Measurements from ENCODE around the gene C5orf34.
"Not testable (repeated sequence)": the region's sequence is repeated elsewhere in the genome, so short reads cannot be mapped to it uniquely, and the experiment has no call there.

C5orf34 gene

DNA sequence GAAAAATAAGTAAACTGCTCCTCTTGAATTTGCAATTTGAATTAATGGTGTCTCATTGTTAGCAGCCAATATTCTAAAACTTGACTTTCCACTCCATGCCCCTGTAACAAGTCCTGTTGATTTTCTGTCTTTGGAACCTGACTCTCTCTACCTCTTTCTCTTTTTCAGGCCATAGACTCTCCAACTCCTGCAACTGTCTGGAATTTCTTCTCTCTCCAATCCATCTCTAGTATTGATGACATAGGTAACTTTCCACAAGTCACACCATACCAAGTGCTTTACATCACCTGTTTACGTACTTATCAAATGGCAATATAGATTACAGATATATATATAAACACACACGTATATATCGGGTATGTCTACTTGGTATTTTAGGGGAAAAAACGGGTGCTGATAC is 923 bp downstream of the C5orf34 start:
- DNase-seq (ENCODE audit: low spot score): no peak

DNA sequence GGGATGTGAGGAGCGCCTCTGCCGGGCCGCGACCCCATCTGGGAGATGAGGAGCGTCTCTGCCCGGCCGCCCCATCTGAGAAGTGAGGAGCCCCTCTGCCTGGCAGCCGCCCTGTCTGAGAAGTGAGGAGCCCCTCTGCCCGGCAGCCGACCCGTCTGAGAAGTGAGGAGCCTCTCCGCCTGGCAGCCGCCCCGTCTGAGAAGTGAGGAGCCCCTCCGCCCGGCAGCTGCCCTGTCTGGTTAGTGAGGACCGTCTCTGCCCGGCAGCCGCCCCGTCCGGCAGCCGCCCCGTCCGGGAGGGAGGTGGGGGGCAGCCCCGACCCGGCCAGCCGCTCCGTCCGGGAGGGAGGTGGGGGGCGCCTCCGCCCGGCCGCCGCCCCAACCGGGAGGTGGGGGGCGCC is 3.9 kb downstream of the C5orf34 start:
- DNase-seq (ENCODE audit: low spot score): not testable (repeated sequence)

DNA sequence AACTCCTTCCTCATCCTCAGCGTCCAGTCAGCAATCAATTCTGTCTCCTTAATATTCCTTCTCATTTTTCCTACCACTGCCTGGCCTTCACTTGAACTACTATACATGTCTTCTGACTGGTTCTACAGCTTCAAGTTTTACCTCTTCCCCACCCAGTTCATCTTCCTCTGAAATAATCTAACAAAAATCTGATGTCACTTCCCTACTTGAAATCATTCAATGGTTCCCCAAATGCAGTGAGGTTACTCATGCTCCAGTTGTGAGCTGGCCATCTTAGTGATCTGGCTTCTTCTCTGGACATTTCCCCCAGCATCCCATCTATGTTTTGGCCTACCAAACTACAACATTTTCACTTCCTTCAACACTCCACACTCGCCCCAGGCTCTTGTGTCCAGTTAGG is 16.4 kb downstream of the C5orf34 start:
- DNase-seq (ENCODE audit: low spot score): no peak

DNA sequence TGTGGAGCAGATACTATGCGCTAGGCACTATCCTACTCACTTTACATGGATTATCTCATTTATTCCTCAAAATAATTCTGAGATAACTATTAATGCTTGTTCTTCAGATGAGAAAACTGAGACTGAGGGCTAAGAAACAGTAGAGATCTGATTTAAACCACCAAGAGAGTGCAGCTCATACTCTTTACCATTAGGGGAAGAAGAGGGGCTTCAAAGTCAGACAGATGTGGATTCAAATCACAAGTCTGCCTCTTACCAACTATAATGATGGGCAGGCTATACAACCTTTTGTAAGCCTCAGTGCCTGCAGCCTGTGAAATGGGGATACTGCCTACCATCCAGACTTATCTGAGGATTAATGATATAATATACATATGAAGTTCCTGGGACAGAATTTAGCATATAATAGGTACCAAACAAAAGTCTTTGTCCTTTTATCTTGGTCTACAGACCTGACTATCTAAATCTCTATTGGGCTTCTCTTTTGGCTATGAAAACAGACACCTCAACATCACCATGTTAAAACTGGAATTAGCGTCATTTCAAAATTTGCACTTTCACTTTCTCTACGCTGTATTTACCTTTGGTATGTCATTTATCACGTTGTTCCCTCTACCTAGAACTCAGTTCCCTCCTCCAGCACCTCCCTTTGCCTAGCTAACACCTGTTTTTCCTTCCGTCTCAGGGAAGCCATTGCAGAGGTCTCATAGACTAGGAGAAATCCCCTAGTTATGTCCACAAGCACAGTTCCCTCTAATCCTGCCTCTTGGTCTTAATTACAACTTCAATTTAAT is 17.4 kb downstream of the C5orf34 start:
- DNase-seq (ENCODE audit: low spot score): no peak

DNA sequence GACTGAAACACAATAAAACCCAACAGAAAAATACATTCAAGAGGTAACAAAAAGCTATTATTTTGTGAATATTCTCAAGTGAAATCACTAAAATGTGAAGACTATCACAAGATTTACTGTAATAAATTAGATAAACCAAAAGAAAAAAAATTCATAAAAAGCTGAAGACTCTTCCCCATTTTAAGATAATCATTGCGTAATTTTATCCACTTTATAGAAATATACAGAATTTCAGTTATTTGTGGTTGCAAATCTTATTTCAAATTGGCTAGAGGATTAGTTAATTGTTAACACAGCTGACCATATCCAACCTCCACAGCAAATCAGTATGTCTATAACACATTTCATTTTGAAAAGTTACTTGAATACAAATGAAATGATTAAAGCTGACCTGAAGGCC is 23.6 kb downstream of the C5orf34 start:
- DNase-seq (ENCODE audit: low spot score): no peak

DNA sequence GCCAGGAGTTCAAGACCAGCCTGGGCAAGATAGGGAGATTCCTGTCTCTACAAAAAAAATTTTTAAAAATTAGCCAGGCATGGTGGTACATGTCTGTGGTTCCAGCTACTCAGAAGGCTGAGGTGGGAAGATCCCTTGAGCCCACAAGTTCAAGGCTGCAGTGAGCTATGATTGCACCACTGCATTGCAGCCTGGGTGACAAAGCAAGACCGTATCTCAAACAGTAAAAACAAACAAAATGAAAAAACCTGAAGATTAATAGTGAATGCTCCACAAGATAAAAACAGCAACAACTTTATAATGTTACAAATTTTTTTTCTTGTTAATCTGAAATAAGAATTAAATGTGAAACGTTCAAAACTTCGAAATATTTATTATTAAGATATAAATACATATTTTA is 28.6 kb downstream of the C5orf34 start:
- no peak for DNase-seq (ENCODE audit: low spot score)

DNA sequence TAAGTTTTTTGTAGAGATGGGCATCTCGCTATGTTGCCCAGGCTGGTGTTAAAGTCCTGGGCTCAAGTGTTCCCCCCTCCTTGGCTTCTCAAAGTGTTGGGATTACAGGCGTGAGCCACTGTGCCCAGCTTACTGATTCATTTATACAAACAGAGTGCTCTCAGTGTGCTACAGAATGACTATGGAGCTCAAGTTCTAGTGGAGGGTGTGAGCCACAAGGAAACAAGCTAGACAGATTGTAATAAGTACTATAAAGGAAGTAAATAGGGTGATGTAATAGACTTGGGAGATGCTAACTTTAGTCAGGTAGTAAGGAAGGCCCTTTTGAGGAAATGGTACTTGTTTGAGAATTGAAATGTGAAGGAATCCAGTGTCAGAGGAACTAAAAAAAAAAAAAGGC is 29.5 kb downstream of the C5orf34 start:
- DNase-seq (ENCODE audit: low spot score): no peak

DNA sequence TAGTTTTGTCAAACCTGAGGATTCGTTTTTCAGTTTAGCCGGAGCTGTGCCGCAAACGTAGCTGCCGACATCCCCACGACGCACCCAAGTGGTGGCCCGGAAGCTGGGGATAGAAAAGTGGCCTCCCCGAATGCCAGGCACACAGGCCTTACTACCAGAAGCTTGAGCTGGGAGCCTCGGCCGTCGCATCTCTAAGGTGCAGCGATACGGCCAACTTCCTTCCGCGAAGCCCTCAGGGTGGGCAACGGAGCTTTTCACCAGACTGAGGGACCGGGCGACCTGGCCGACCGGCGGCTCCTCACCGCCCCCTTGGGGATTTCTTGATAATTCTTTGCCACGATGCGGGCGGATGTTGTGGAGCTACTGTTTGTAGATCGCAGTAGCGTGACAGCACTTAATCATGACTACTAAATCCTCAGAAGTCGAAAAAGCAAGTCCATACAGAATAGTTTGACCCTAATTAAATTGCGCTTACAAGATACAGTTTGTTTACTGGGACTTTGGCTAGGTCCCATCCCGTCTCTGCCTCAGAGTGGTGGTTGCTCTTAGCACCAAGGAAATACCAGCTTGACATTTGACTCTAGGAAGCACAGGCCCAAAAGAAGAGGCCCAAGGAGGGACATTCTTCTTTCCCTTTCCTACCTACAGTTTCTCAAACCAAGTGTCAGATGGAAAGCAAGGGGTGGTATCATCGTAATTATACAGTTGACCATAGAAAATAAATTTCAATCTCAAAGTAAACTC is 30.7 kb downstream of the C5orf34 start:
- DNase-seq (ENCODE audit: low spot score): peak; percentile 89

DNA sequence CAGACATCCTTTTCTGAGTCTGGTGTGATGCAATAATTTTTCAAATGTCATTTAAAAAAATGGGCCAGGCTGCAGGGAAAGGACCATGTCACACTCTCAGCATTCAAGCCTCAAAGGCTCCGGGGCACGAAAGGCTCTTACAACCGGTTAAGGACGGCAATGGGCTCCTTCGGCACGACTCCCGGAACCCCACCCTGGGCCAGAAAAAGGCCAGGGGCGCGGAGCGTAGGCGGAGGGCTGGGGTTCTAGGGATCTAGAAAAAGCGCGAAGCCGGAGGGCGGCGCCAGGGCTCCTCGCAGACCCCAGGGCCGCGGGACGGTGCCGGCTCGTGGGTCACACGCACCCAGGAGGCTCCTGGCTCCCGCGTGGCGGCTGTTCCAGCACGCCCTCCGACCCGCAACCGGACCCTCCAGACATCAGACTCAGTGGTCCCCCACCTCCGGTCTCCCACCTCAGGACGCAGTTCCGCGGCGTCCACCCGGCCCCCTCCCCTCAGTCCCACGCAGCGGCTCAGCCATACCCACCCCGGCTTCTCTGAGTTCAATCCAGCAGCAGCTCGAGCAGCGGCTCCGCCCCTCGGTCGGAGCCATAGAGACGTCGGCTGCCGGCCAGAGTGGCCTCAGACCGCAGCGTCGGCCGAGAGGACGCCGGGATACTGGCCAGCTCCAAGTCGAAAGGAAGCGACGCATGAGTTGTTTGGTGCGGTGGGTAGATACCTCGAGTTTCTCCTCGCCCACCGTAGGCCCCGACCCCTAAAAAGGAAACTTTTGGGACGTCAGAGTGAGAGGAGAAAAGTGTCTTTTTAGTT is 31.4 kb downstream of the C5orf34 start, which contains the start of gene TMEM267:
TMEM267 (minus strand) TSS at position 568 of the 808 bp plus-strand sequence. CDS start 29,896 bp downstream, outside the sequence.
- DNase-seq (ENCODE audit: low spot score): peak; percentile 93

DNA sequence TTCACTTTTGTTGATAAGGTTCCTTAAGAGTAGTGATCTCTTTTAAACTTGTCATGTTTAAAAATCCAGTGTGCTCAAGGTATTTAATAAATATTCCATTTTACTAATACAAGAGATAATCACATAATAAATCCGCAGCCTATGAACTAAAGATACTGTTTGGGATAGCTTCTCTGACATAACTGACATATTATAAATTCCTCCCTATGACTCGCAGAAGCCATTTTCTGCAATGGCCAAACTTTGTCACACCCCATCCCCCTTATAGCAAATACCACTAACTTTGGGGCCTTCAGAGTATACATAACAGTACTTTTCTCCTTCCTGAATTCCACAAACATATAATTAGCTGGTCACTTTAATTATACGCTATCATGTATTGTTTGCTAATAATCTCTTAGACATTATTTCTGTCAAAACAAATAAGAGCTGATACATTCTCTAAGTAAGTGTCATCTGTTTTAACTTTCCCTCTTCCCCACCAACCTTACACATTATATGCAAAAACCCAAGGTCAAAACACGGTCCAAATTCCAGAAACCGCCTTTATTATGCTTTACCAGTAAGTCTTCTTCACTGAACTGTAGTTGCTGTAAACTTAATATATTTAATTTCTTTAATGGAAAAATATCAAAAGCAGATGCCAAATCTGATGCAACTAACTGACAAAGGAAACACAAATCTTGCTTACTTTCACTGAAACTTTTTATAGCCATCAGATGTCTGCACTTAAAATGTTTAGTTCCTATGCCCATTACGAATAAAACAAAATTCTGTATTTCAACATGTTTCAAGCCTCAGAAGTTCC is 32.3 kb downstream of the C5orf34 start:
- DNase-seq (ENCODE audit: low spot score): peak; percentile 54

DNA sequence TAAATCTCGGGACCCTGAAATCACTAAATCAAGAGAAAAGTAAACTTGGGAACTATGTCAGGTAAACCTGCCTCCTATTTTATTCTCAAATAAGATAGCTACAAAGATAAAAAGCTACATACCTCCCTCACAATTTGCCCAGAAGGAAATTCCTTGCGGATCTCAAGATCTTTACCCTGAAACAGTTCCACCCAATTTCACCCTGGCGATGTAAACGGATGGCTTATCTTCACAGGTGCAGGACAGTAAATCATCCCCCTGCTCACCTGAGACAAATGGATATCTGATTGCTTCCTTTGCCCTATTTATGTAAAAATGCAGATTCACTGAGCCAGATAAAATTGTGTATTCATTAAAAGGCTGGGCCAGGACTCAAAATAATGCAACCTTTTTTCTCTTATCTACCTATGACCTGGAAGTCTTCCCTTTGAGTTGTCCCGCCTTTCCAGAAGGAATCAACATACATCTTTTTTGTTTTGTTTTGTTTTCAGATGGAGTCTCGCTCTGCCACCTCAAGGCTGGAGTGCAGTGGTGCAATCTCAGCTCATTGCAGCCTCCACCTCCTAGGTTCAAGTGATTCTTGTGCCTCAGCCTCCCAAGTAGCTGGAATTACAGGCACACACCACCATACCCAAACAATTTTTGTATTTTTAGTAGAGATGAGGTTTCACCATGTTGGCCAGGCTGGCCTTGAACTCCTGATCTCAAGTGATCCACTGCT is 45.1 kb downstream of the C5orf34 start:
- no peak for DNase-seq (ENCODE audit: low spot score)

DNA sequence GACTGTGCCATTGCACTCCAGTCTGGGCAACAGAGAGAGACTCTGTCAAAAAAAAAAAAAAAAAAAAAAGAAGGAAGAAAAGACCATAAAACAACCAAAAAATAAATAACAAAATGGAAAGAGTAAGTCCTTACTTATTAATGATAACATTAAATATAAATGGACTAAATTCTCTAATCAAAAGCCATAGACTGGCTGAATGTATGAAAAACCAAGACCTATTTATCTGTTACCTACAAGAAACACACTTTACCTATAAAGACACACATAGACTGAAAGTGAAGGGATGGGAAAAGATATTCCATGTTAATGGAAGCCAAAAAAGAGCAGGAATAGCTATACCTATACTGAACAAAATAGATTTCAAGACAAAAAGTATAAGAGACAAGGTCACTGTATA is 47.8 kb downstream of the C5orf34 start:
- no peak for DNase-seq (ENCODE audit: low spot score)

DNA sequence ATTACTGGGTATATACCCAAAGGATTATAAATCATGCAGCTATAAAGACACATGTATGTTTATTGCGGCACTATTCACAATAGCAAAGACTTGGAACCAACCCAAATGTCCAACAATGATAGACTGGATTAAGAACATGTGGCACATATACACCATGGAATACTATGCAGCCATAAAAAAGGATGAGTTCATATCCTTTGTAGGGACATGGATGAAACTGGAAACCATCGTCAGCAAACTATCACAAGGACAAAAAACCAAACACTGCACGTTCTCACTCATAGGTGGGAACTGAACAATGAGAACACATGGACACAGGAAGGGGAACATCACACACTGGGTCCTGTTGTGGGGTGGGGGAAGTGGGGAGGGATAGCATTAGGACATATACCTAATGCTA is 49.5 kb downstream of the C5orf34 start:
- not testable (repeated sequence) for DNase-seq (ENCODE audit: low spot score)

DNA sequence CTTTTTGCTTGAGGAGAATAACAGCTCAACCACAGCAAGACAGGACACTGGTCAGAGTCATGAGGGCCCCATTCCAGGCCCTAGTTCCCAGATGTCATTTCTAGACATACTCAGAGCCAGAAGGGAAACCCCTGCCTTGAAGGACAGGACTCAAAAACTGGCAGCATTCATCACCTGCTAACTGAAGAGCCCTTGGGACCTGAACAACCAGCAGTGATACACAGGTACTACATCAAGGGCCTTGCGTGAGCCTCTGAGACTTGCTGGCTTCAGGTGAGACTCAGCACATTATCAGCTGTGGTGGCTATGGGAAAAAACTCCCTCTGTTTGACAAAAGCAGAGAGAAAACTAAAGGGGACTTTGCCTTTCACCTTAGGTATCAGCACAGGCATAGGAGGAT is 53.9 kb downstream of the C5orf34 start:
- no peak for DNase-seq (ENCODE audit: low spot score)

DNA sequence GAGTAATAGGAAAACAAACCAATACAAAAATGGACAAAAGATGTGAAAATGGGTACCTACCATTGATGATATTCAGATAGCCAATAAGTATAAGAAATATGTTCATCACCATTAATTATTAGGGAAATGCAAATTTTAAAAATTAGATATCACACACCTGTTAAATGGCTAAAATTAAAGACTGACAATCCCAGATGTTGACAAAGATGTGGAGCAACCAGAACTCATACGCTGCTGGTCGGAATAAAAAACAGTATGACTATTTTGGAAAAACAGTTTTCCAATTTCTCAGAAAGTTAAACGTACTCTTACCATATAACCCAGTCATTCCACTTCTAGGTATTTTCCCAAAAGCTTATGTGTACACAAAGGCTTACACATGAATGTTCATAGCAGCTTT is 58.4 kb downstream of the C5orf34 start:
- DNase-seq (ENCODE audit: low spot score): no peak

DNA sequence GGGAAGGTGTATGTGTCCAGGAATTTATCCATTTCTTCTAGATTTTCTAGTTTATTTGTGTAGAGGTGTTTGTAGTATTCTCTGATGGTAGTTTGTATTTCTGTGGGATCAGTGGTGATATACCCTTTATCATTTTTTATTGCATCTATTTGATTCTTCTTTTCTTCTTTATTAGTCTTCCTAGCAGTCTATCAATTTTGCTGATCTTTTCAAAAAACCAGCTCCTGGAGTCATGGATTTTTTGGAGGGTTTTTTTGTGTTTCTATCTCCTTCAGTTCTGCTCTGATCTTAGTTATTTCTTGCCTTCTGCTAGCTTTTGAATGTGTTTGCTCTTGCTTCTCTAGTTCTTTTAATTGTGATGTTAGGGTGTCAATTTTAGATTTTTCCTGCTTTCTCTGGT is 73.4 kb downstream of the C5orf34 start:
- not testable (repeated sequence) for DNase-seq (ENCODE audit: low spot score)

DNA sequence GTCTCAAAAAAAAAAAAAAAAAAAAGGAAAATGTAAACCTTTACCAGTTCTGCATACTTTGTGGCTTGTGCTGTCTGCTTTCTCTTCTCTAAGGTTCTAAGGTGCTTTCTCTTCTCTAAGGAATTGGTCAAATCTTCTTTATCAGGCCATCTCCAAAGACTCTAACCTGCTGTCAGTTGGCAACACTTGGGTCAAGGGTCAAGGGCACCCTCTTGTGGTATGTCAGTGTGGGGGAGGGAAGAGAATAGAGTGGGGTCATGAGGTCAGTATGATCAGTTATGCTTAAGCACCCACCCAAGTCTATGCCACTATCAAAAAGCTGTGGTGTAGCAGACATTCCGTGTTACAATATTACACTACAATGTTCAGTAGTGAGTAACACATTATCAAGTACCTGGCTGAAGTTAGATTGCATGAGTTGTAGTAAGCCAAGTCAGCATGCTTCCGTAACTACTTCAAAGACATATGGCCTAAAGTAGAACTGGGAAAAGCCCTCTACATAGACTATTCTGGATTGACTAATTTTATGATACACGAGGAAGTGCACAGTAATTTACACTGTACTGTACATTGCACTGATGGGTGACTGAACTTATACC is 77.8 kb downstream of the C5orf34 start:
- no peak for DNase-seq (ENCODE audit: low spot score)

Data from AG08396 (cell line).